A673 (cell line): ENCODE data around the gene PNMA5.

Experiments used
- CTCF ChIP-seq: fragments of 300-800, 200-600 bp; sonication (generic); conservative IDR thresholded peaks from 2 replicates; pipeline ENCODE4 v1.5.1; 2017; ENCODE audit warnings: low read depth, mild to moderate bottlenecking, antibody characterized with exemption, low read length, moderate library complexity, mixed read lengths
- EZH2 ChIP-seq: fragments of 200-600 bp; sonication (generic); IDR thresholded peaks from 2 replicates; pipeline ENCODE4 v1.6.1; 2017; ENCODE audit warnings: borderline replicate concordance, low read depth, mild to moderate bottlenecking, mixed read lengths, antibody characterized with exemption, low read length; ENCODE audit not compliant: poor library complexity, severe bottlenecking

- TF ChIP-seq CTCF (no peak), EZH2 (no peak)
Observed at GRCh38 chrX:152950786-152951185, 43.1 kb downstream of the PNMA5 start.
